Measurements from ENCODE around the gene ARIH1.
"Not testable (repeated sequence)": the region's sequence is repeated elsewhere in the genome, so short reads cannot be mapped to it uniquely, and the experiment has no call there.

Gene ARIH1

GRCh38 chr15:72616491-72617210, 142.5 kb downstream of the ARIH1 start:
- DNase-seq (ENCODE audit: insufficient read length, low spot score), result no peak
- TF ChIP-seq POLR2A (IDR thresholded peaks at IDR 0.05; ENCODE audit: low read depth, low read length), result no peak
- no peak for FAIRE-seq

GRCh38 chr15:72623854-72624253, 149.7 kb downstream of the ARIH1 start:
- not testable (repeated sequence) for FAIRE-seq; DNase-seq (ENCODE audit: insufficient read length, low spot score)

DNA sequence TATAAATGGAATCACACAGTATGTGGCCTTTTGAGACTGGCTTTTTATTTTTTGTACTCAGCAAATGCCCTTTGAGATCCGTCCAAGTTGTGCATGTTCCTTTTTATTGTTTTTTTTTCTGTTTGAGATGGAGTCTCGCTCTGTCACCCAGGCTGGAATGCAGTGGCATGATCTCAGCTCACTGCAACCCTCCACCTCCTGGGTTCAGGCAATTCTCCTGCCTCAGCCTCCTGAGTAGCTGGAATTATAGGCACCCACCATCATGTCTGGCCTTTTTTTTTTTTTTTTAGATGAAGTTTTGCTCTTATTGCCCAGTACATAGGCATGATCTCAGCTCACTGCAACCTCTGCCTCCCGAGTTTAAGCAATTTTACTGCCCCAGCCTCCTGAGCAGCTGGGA, 152.0 kb downstream of the ARIH1 start:
- not testable (repeated sequence) for DNase-seq (ENCODE audit: insufficient read length, low spot score); FAIRE-seq

DNA sequence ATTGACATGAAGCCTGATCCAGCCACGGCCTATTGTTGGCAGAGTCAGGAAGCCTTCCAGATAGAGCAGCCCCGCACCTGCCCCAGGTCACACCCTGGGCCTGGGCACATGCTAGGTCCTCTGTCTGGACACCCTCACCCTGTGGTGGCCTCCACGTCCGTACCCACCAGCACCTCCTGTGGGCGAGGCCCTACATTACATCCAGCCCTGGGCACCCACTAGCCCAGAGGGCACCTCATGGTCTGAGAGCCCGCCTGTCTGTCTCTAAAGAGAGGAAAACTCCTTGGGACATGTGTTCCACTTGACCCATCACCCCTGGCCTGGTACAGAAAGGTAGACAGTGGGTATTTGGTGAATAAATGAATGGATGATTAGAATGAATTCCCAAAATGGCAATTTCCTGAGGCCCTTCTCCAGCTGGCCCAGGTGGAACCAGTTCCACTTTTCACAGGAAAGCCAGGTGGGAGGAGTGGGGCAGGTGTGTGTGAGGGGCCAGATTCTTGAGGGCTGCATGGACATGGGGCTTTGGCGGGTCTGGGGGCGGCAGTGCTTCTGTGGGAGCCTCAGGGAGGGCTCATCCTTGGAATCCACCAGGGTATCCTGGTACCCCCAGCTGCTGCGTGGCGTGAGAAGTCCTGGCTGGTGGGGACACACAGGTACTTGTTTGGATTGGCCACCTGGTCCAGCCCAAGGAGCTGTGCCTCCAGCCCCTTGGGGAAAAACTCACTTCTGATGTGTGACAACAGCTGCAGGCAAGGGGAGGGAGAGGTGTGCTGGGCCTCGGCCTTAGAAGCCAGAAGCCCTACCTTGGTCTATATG, 154.3 kb downstream of the ARIH1 start:
- not testable (repeated sequence) for FAIRE-seq; DNase-seq (ENCODE audit: insufficient read length, low spot score)

- DNase-seq (ENCODE audit: insufficient read length, low spot score); FAIRE-seq: not testable (repeated sequence)
These were observed 155.0 kb downstream of the ARIH1 start for GRCh38 chr15:72629068-72629570.

DNA sequence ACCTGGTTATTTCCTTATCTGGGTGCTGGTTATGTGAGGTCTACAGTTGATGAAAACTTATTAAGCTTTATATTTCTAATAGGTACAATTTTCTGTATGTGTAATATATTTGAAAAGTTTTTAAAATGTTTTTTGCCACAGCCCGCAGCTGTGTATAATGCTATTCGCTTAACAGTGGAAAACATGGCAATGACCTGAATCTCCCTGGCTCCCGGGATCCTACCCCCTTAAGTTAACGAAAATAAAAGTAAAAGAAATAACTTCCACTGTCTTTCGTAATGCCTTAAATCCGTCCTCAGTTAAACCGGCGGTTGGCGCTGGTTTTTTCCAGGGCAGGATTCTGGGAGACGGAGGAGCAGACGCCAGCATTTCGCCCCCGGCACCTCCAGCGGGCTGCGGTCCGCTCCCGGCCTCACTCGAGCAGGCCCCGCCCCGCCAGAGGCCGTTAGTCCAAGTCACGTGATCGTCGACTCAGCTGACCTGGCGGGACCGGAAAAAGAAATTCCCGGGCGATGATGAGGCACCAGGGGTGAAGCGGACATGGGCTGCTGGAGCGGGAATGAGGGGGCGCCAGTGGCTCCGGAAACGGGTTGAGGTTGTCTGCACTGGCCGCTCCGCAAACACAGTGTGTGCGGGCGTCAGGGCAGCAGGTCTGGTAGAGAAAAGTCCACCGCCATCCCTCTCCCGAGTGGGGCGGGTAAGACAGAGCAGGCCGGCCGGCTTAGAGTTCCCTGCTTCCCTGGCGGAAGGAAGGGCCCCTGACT, 162.6 kb downstream of the ARIH1 start:
- not testable (repeated sequence) for DNase-seq (ENCODE audit: insufficient read length, low spot score); FAIRE-seq

GRCh38 chr15:72639759-72640483, 165.8 kb downstream of the ARIH1 start:
- FAIRE-seq; DNase-seq (ENCODE audit: insufficient read length, low spot score): not testable (repeated sequence)

DNA sequence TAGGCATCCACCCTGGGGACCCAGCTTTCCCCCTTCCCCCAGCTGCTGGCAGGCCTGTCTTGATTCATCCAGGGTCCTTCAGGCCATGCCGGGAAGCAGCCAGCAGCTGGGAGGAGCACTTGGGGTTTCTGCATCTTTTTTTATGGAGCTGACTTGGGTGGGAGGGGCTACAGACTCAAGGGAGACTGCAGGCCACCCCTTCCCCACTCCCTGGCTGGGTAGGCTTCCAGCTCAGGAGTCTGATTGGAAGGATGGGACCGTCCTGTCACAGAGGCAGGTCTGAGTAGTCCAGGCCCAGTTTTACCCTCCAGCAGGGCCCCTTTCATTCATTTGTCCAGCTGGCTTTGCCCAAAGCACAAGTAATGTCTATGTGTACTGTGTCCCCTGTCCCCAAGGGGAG, 168.1 kb downstream of the ARIH1 start:
- FAIRE-seq; DNase-seq (ENCODE audit: insufficient read length, low spot score): not testable (repeated sequence)

- FAIRE-seq, result not testable (repeated sequence)
These were observed 174.6 kb downstream of the ARIH1 start for GRCh38 chr15:72648631-72649253.

More at GRCh38 chr15:72648631-72649253, 174.6 kb downstream of the ARIH1 start:
- not testable (repeated sequence) for DNase-seq (ENCODE audit: insufficient read length, low spot score)
